ENCODE data around the gene DEGS2. TPM values are rescaled to one million over a fixed set of nuclear protein-coding genes. Genes with fewer than 3 reads are reported as not detected.

DEGS2 gene
- total and polyA plus RNA-seq, 2 experiments from 2014 or later: 1.4 TPM; not detected in 1

GRCh38 chr14:100165831-100166440, 6.5 kb upstream of the DEGS2 start:
- in situ Hi-C loops (cut with MboI): no loop called here
- Histone ChIP-seq H3K27me3 (replicated peaks; ENCODE audit: insufficient read depth) (peaks cover 11% of the 10 kb centered on the region; the same call in 1 of the 2 replicates), H3F3A (ENCODE audit: insufficient read depth) (no peaks in the 10 kb centered on the region), H4K20me1 (ENCODE audit: insufficient read depth) (no peaks in the 10 kb centered on the region), H3K4me1 (ENCODE audit: insufficient read depth) (peaks cover 5% of the 10 kb centered on the region; the same call in 1 of the 2 replicates), H3K9me2 (ENCODE audit: insufficient read depth) (no peaks in the 10 kb centered on the region), H3K4me2 (ENCODE audit: unreplicated experiment) (no peak overlapping the region), H3K4me3 (no peak overlapping the region; the same call in 1 of the 2 replicates), H3K9ac (no peak overlapping the region), H2AFZ (peak overlapping the region; percentile 53; the same call in 1 of the 2 replicates), H3K9me3 (ENCODE audit: low read depth) (no peaks in the 10 kb centered on the region), H3K79me2 (ENCODE audit: insufficient read depth) (no peaks in the 10 kb centered on the region), H3K27ac (no peak overlapping the region), H3K36me3 (ENCODE audit: low read depth) (no peaks in the 10 kb centered on the region)
- DNase-seq: no peak
- 10 to 26% methylated on average over 2 to 16 of the region's 16 CpGs for WGBS, 2 experiments (ENCODE audit: low coverage in 1 of 2, low lambda C conversion rate in 2 of 2, missing lambda C conversion rate in 2 of 2)
- TF ChIP-seq EZH2phosphoT487 (IDR thresholded peaks at IDR 0.05; ENCODE audit: insufficient read depth, low read depth) (no peak), EZH2 (IDR thresholded peaks at IDR 0.05; ENCODE audit: insufficient read depth, poor library complexity, severe bottlenecking) (no peak)

DNA sequence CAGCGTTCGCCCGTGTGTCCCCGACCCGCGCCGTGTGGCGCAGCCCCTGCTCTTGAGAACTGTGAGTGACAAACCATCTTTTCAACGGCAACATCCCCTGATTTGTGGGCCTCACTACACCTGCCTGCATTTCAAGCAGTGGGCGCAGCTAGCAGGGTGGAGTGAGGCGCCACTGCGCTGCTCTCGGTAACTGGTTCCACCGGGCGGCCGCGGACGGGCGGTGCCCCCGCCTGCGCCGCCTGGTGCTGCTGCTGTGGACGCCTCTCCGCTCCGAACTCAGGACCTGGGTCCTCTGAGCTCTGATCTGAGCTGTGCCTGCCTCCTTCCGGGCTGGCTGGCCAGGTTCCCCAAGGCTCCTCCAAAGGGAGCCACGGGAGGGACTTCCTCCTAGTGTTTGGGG, 5.9 kb upstream of the DEGS2 start:
- H3K4me3 ChIP-seq: no peak overlapping the region
- WGBS, 2 experiments (ENCODE audit: low coverage in 1 of 2, low lambda C conversion rate in 2 of 2, missing lambda C conversion rate in 2 of 2): 48 to 53% methylated on average over 27 of the region's 27 CpGs
- no peak overlapping the region for H3K27ac ChIP-seq
- H3F3A ChIP-seq (ENCODE audit: insufficient read depth): no peaks in the 10 kb centered on the region
- peaks cover 5% of the 10 kb centered on the region; the same call in 1 of the 2 replicates for H3K4me1 ChIP-seq (ENCODE audit: insufficient read depth)
- TF ChIP-seq EZH2phosphoT487 (IDR thresholded peaks at IDR 0.05; ENCODE audit: insufficient read depth, low read depth) (no peak), EZH2 (IDR thresholded peaks at IDR 0.05; ENCODE audit: insufficient read depth, poor library complexity, severe bottlenecking) (no peak)
- H3K9ac ChIP-seq: no peak overlapping the region
- H3K9me3 ChIP-seq (ENCODE audit: low read depth): no peaks in the 10 kb centered on the region
- no peaks in the 10 kb centered on the region for H3K36me3 ChIP-seq (ENCODE audit: low read depth)
- H3K9me2 ChIP-seq (ENCODE audit: insufficient read depth): no peaks in the 10 kb centered on the region
- no peaks in the 10 kb centered on the region for H4K20me1 ChIP-seq (ENCODE audit: insufficient read depth)
- no peak overlapping the region for H3K4me2 ChIP-seq (ENCODE audit: unreplicated experiment)
- no peak overlapping the region for H2AFZ ChIP-seq
- DNase-seq: no peak
- H3K27me3 ChIP-seq (replicated peaks; ENCODE audit: insufficient read depth): peaks cover 16% of the 10 kb centered on the region
- H3K79me2 ChIP-seq (ENCODE audit: insufficient read depth): no peaks in the 10 kb centered on the region
- in situ Hi-C loops (cut with MboI): no loop called here

GRCh38 chr14:100160534-100160916, 1.1 kb upstream of the DEGS2 start:
- Histone ChIP-seq H3K4me2 (ENCODE audit: unreplicated experiment) (no peak overlapping the region), H3K9me3 (ENCODE audit: low read depth) (no peaks in the 10 kb centered on the region), H3K36me3 (ENCODE audit: low read depth) (no peaks in the 10 kb centered on the region), H3K9me2 (ENCODE audit: insufficient read depth) (no peaks in the 10 kb centered on the region), H3K9ac (no peak overlapping the region), H3K4me1 (ENCODE audit: insufficient read depth) (no peaks in the 10 kb centered on the region), H2AFZ (no peak overlapping the region), H3K27me3 (replicated peaks; ENCODE audit: insufficient read depth) (peaks cover 30% of the 10 kb centered on the region), H3K79me2 (ENCODE audit: insufficient read depth) (no peaks in the 10 kb centered on the region), H3K4me3 (no peak overlapping the region), H3K27ac (no peak overlapping the region), H4K20me1 (ENCODE audit: insufficient read depth) (no peaks in the 10 kb centered on the region), H3F3A (ENCODE audit: insufficient read depth) (no peaks in the 10 kb centered on the region)
- 91 to 92% methylated on average over 7 of the region's 7 CpGs for WGBS, 2 experiments (ENCODE audit: low coverage in 1 of 2, low lambda C conversion rate in 2 of 2, missing lambda C conversion rate in 2 of 2)
- TF ChIP-seq EZH2 (IDR thresholded peaks at IDR 0.05; ENCODE audit: insufficient read depth, poor library complexity, severe bottlenecking) (no peak), EZH2phosphoT487 (IDR thresholded peaks at IDR 0.05; ENCODE audit: insufficient read depth, low read depth) (no peak)
- in situ Hi-C loops (cut with MboI): no loop called here
- no peak for DNase-seq

DNA sequence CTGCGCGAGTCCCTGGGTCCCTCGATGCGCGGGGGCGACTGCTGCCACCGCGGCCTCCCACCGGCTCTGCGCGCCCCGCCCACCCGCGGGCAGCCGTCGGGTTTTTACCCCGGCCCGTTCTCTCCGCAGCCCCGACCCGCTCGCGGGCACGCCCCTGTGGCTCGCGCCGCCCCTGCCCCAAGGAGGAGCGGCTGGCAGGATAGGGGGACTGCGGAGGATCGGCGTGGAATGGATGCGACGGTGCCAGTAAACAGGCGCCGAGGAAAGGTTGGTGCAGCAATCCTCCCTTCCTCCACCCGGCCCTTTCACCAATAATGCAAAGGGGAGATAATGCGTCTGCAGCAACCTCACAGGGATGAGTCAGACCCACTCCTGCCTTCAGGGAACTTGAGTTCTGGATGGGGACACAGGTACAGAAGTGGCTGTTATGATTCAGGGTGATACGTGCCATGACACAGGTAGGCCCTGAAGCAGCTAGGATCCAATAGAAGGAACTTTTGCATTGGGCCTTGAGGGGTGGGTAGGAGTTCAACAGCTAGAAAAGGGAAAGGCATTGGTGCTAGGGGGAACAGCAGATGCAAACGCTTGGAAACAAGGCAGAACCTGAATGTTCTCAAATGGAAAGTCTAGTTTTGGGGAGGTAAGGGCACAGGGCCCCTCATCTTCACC, 554 bp upstream of the DEGS2 start:
- Histone ChIP-seq H3K9me3 (ENCODE audit: low read depth) (no peaks in the 10 kb centered on the region), H3K4me1 (ENCODE audit: insufficient read depth) (no peaks in the 10 kb centered on the region), H3F3A (ENCODE audit: insufficient read depth) (no peaks in the 10 kb centered on the region), H3K36me3 (ENCODE audit: low read depth) (no peaks in the 10 kb centered on the region), H2AFZ (no peak overlapping the region), H4K20me1 (ENCODE audit: insufficient read depth) (no peaks in the 10 kb centered on the region), H3K4me2 (ENCODE audit: unreplicated experiment) (no peak overlapping the region), H3K4me3 (no peak overlapping the region), H3K27me3 (replicated peaks; ENCODE audit: insufficient read depth) (peaks cover 30% of the 10 kb centered on the region), H3K9ac (no peak overlapping the region), H3K27ac (no peak overlapping the region), H3K79me2 (ENCODE audit: insufficient read depth) (no peaks in the 10 kb centered on the region), H3K9me2 (ENCODE audit: insufficient read depth) (no peaks in the 10 kb centered on the region)
- DNase-seq: no peak
- WGBS, 2 experiments (ENCODE audit: low coverage in 1 of 2, low lambda C conversion rate in 2 of 2, missing lambda C conversion rate in 2 of 2): 19 to 33% methylated on average over 17 to 39 of the region's 39 CpGs
- in situ Hi-C loops (cut with MboI): no loop called here
- TF ChIP-seq EZH2phosphoT487 (IDR thresholded peaks at IDR 0.05; ENCODE audit: insufficient read depth, low read depth) (no peak), EZH2 (IDR thresholded peaks at IDR 0.05; ENCODE audit: insufficient read depth, poor library complexity, severe bottlenecking) (peak; percentile 36)
